ENCODE data around the gene RAB17.

- no peak for TF ChIP-seq MXI1 (IDR thresholded peaks at IDR 0.05; ENCODE audit: borderline replicate concordance, low read depth, low read length)
- TF ChIP-seq CEBPB (IDR thresholded peaks at IDR 0.05; ENCODE audit: low read depth, low read length): no peak
- TF ChIP-seq CTCF (conservative IDR thresholded peaks at IDR 0.05; ENCODE audit: low read depth, low read length): peak; percentile 99
- TF ChIP-seq, protein P1, sequence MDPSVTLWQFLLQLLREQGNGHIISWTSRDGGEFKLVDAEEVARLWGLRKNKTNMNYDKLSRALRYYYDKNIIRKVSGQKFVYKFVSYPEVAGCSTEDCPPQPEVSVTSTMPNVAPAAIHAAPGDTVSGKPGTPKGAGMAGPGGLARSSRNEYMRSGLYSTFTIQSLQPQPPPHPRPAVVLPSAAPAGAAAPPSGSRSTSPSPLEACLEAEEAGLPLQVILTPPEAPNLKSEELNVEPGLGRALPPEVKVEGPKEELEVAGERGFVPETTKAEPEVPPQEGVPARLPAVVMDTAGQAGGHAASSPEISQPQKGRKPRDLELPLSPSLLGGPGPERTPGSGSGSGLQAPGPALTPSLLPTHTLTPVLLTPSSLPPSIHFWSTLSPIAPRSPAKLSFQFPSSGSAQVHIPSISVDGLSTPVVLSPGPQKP (IDR thresholded peaks at IDR 0.05; ENCODE audit: borderline replicate concordance, low read depth, low read length): no peak
- TF ChIP-seq SMC3 (IDR thresholded peaks at IDR 0.05; ENCODE audit: low read depth, low read length): peak; percentile 99
- TF ChIP-seq POLR2A (IDR thresholded peaks at IDR 0.05; ENCODE audit: low read depth, low read length): peak; percentile 52; the same call in 1 of the 2 replicates
- TF ChIP-seq MAFK (IDR thresholded peaks at IDR 0.05; ENCODE audit: low read depth, low read length): no peak
- no peak for TF ChIP-seq RCOR1 (IDR thresholded peaks at IDR 0.05; ENCODE audit: insufficient replicate concordance, low read length)
- peak; percentile 100 for TF ChIP-seq RAD21 (IDR thresholded peaks at IDR 0.05; ENCODE audit: low read length)
Measured at GRCh38 chr2:237572021-237572741, 18.4 kb downstream of the RAB17 start.

Data from IMR-90 (cell line).